HUES48 (cell line): ENCODE data around the gene LAMA1.

Experiments used
- H3K27ac ChIP-seq: one replicate; pipeline ENCODE4 v1.7.0; 2013; ENCODE audit warnings: low read depth, low read length, inconsistent platforms
- H3K27me3 ChIP-seq: 2 replicates; pipeline ENCODE4 v1.6.1; 2013; ENCODE audit warnings: mild to moderate bottlenecking, low read length; ENCODE audit not compliant: control insufficient read depth, insufficient read depth
- H3K36me3 ChIP-seq: 2 replicates; pipeline ENCODE4 v1.6.1; 2013; ENCODE audit warnings: low read length; ENCODE audit not compliant: control insufficient read depth, insufficient read depth
- H3K4me1 ChIP-seq: 2 replicates; pipeline ENCODE4 v1.6.1; 2013; ENCODE audit warnings: mild to moderate bottlenecking, low read length; ENCODE audit not compliant: control insufficient read depth, insufficient read depth
- H3K4me3 ChIP-seq: 2 replicates; pipeline ENCODE4 v1.5.1; 2013; ENCODE audit warnings: mild to moderate bottlenecking, low read depth, low read length
- H3K9ac ChIP-seq: 2 replicates; pipeline ENCODE4 v1.6.1; 2013; ENCODE audit warnings: mild to moderate bottlenecking, low read depth, low read length, moderate library complexity
- H3K9me3 ChIP-seq: 2 replicates; pipeline ENCODE4 v1.6.1; 2013; ENCODE audit warnings: low read length; ENCODE audit not compliant: control insufficient read depth, insufficient read depth

Gene LAMA1

DNA sequence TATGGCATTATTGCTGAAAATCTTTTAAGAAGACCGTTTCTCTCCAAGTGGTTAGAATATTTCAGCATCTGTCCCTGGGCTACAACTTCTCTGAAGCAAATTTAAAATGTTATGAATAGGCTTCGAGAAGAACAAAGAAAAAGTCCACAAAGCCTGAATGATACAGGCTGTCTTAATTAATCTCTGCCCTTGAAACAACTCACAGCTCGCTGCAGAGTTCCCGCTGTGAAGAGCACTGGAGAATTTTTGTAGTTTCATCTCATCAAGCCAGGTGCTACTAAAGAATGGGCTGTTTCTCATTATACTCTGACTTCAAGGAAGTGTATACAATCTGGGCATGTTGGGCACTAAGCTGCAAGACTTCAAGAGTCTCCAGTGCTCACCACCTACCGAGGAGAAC is 67.6 kb downstream of the LAMA1 start:
- H3K27me3 ChIP-seq, result no peaks in the 10 kb centered on the region
- no peaks in the 10 kb centered on the region for H3K9me3 ChIP-seq
- H3K9ac ChIP-seq, result no peak overlapping the region
- H3K36me3 ChIP-seq, result no peaks in the 10 kb centered on the region
- no peak overlapping the region for H3K27ac ChIP-seq
- no peak overlapping the region for H3K4me3 ChIP-seq
- H3K4me1 ChIP-seq, result no peaks in the 10 kb centered on the region

GRCh38 chr18:7048081-7048480 is 69.5 kb downstream of the LAMA1 start:
- H3K36me3 ChIP-seq, result peaks cover 2% of the 10 kb centered on the region; the same call in 1 of the 2 replicates
- H3K27me3 ChIP-seq, result no peaks in the 10 kb centered on the region
- no peaks in the 10 kb centered on the region for H3K9me3 ChIP-seq
- H3K4me1 ChIP-seq, result no peaks in the 10 kb centered on the region
- no peak overlapping the region for H3K27ac ChIP-seq
- no peak overlapping the region for H3K9ac ChIP-seq
- H3K4me3 ChIP-seq, result no peak overlapping the region

DNA sequence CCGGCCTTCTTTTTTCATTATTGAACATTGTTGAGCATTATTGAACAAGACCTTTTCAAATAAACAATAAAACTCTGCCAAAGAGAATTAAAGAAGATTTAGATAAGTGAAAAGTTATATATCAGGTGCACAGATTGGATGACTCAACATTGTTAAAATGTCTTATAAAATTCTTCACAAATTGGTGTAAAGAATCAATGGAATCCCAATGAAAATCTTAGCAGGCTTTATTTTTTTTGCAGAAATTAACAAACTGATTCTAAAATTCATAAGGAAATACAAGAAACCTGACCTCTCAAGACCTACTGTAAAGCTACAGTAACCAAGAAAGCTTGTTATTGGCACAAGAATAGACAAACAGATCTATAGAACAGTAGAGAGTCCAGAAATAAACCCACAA is 70.3 kb downstream of the LAMA1 start:
- H3K27ac ChIP-seq, result no peak overlapping the region
- H3K4me1 ChIP-seq, result no peaks in the 10 kb centered on the region
- H3K36me3 ChIP-seq, result peaks cover 4% of the 10 kb centered on the region; the same call in 1 of the 2 replicates
- H3K4me3 ChIP-seq, result no peak overlapping the region
- no peak overlapping the region for H3K9ac ChIP-seq
- H3K27me3 ChIP-seq, result no peaks in the 10 kb centered on the region
- no peaks in the 10 kb centered on the region for H3K9me3 ChIP-seq

- H3K9me3 ChIP-seq, result no peaks in the 10 kb centered on the region
- no peak overlapping the region for H3K9ac ChIP-seq
- no peaks in the 10 kb centered on the region for H3K27me3 ChIP-seq
- H3K4me1 ChIP-seq, result no peaks in the 10 kb centered on the region; the same call in 1 of the 2 replicates
- H3K36me3 ChIP-seq, result peaks cover 39% of the 10 kb centered on the region
- H3K27ac ChIP-seq, result no peak overlapping the region
- H3K4me3 ChIP-seq, result no peak overlapping the region
Measured at GRCh38 chr18:7038330-7038851, 79.2 kb downstream of the LAMA1 start.

DNA sequence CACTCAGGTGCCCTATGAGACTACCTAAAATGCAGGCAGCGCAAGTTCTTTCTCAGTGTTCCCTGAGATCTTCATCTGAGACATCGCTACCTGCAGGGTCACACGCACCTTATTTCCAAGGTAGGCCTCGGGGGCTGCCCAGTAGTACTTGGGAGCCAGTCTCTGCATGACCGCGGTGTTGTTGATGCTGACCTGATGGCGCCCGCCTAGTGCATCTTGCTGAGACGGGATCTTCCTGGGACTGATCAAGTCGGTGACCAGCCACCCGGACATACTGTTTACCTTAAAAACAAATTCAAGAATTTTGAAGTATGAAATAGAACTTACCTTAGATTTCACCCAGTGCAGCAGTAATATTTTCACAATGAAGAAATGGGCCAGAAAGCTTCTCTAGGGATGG is 80.1 kb downstream of the LAMA1 start:
- Histone ChIP-seq H3K27me3 (no peaks in the 10 kb centered on the region), H3K4me3 (no peak overlapping the region), H3K27ac (no peak overlapping the region), H3K36me3 (peaks cover 42% of the 10 kb centered on the region), H3K9ac (no peak overlapping the region), H3K9me3 (no peaks in the 10 kb centered on the region), H3K4me1 (no peaks in the 10 kb centered on the region; the same call in 1 of the 2 replicates)

- Histone ChIP-seq H3K27me3 (no peaks in the 10 kb centered on the region), H3K4me1 (no peaks in the 10 kb centered on the region; the same call in 1 of the 2 replicates), H3K4me3 (no peak overlapping the region), H3K9ac (no peak overlapping the region), H3K36me3 (peaks cover 46% of the 10 kb centered on the region), H3K9me3 (no peaks in the 10 kb centered on the region), H3K27ac (no peak overlapping the region)
Measured at GRCh38 chr18:7035807-7036206, 81.8 kb downstream of the LAMA1 start.

- H3K27ac ChIP-seq, result no peak overlapping the region
- no peak overlapping the region for H3K9ac ChIP-seq
- no peaks in the 10 kb centered on the region for H3K9me3 ChIP-seq
- no peaks in the 10 kb centered on the region for H3K27me3 ChIP-seq
- H3K36me3 ChIP-seq, result peaks cover 51% of the 10 kb centered on the region
- H3K4me3 ChIP-seq, result no peak overlapping the region
- no peaks in the 10 kb centered on the region; the same call in 1 of the 2 replicates for H3K4me1 ChIP-seq
Measured at GRCh38 chr18:7034924-7035323, 82.7 kb downstream of the LAMA1 start.

GRCh38 chr18:7032537-7032936 is 85.1 kb downstream of the LAMA1 start:
- peaks cover 54% of the 10 kb centered on the region for H3K36me3 ChIP-seq
- no peaks in the 10 kb centered on the region for H3K27me3 ChIP-seq
- no peaks in the 10 kb centered on the region for H3K4me1 ChIP-seq
- no peak overlapping the region for H3K9ac ChIP-seq
- no peak overlapping the region for H3K4me3 ChIP-seq
- no peaks in the 10 kb centered on the region for H3K9me3 ChIP-seq
- H3K27ac ChIP-seq, result no peak overlapping the region

GRCh38 chr18:7028625-7029024 is 89.0 kb downstream of the LAMA1 start:
- Histone ChIP-seq H3K27me3 (no peaks in the 10 kb centered on the region), H3K4me1 (no peaks in the 10 kb centered on the region), H3K9me3 (no peaks in the 10 kb centered on the region), H3K4me3 (no peak overlapping the region), H3K27ac (no peak overlapping the region), H3K9ac (no peak overlapping the region), H3K36me3 (peaks cover 37% of the 10 kb centered on the region)

- H3K27me3 ChIP-seq, result no peaks in the 10 kb centered on the region
- no peak overlapping the region for H3K27ac ChIP-seq
- H3K4me3 ChIP-seq, result no peak overlapping the region
- H3K36me3 ChIP-seq, result peaks cover 29% of the 10 kb centered on the region
- no peak overlapping the region for H3K9ac ChIP-seq
- no peaks in the 10 kb centered on the region for H3K9me3 ChIP-seq
- H3K4me1 ChIP-seq, result no peaks in the 10 kb centered on the region
Measured at GRCh38 chr18:7025194-7025593, 92.4 kb downstream of the LAMA1 start.

DNA sequence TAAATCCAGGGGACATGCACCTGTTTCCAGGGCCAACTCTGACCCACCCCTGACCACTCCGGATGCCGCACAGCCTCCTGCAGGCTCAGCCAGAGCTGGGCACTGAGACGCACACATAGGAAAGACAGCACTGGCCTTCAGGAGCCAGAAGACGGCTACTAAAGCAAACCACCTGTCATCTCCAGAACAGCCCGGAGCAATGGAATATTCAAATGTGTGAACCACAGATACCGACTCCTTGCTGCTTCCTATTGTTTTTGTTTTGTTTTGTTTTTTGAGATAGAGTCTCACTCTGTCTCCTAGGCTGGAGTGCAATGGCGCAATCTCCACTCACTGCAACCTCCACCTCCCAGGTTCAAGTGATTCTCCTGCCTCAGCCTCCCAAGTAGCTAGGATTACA is 94.0 kb downstream of the LAMA1 start:
- Histone ChIP-seq H3K9ac (no peak overlapping the region), H3K27me3 (no peaks in the 10 kb centered on the region), H3K36me3 (peaks cover 23% of the 10 kb centered on the region; the same call in 1 of the 2 replicates)

More for the DNA sequence above, 94.0 kb downstream of the LAMA1 start:
- H3K9me3 ChIP-seq, result no peaks in the 10 kb centered on the region
- no peak overlapping the region for H3K27ac ChIP-seq
- H3K4me1 ChIP-seq, result no peaks in the 10 kb centered on the region
- H3K4me3 ChIP-seq, result no peak overlapping the region
